ENCODE results near the gene COPE. TPM values are rescaled to one million over a fixed set of nuclear protein-coding genes. Genes with fewer than 3 reads are reported as not detected.
"Not testable (repeated sequence)": the region's sequence is repeated elsewhere in the genome, so short reads cannot be mapped to it uniquely, and the experiment has no call there.

Gene COPE
- polyA plus RNA-seq, 5 donors, result 68.4 to 136 (median 88.3) TPM

- no peak for DNase-seq
These were observed 23.5 kb upstream of the COPE start for GRCh38 chr19:18942692-18943091.

GRCh38 chr19:18941628-18942354 is 22.6 kb upstream of the COPE start:
- DNase-seq, result no peak

- peak; percentile 60 to 71 for DNase-seq
These were observed 21.8 kb upstream of the COPE start, which contains the start of gene HOMER3 for GRCh38 chr19:18940769-18941627. TSS of gene HOMER3 (minus strand) at chr19:18941217. CDS start at chr19:18938982, 2,235 bp downstream.

GRCh38 chr19:18939922-18940768 is 21.0 kb upstream of the COPE start:
- peak in 1 of 2 donors; percentile 59 for DNase-seq

- no peak for DNase-seq
These were observed 20.0 kb upstream of the COPE start for GRCh38 chr19:18939163-18939562.

- no peak for DNase-seq
These were observed 14.1 kb upstream of the COPE start for GRCh38 chr19:18933297-18933696.

- no peak for DNase-seq
These were observed 13.1 kb upstream of the COPE start for GRCh38 chr19:18932216-18932841.

GRCh38 chr19:18931316-18932162 is 12.4 kb upstream of the COPE start:
- DNase-seq, result no peak

- no peak for DNase-seq
These were observed 10.1 kb upstream of the COPE start for GRCh38 chr19:18929311-18929710.

GRCh38 chr19:18928018-18928805 is 9.0 kb upstream of the COPE start:
- DNase-seq, result no peak

- no peak for DNase-seq
These were observed 5.6 kb upstream of the COPE start for GRCh38 chr19:18924684-18925213.

GRCh38 chr19:18922228-18922985 is 3.2 kb upstream of the COPE start:
- DNase-seq, result no peak

- no peak for DNase-seq
These were observed 2.4 kb upstream of the COPE start for GRCh38 chr19:18921593-18921992.

- no peak for DNase-seq
These were observed 1.2 kb upstream of the COPE start for GRCh38 chr19:18920400-18920799.

GRCh38 chr19:18919900-18920214 is 670 bp upstream of the COPE start:
- DNase-seq, result no peak

GRCh38 chr19:18917593-18917992 is 1.6 kb downstream of the COPE start:
- not testable (repeated sequence) for DNase-seq

GRCh38 chr19:18915639-18916038 is 3.5 kb downstream of the COPE start:
- no peak for DNase-seq

GRCh38 chr19:18913466-18913865 is 5.7 kb downstream of the COPE start:
- DNase-seq, result no peak

GRCh38 chr19:18912933-18913332 is 6.3 kb downstream of the COPE start:
- DNase-seq, result no peak
